HL-60 (cell line): Measurements from ENCODE around the gene SPATA21.

Experiments used
- DNase-seq, 2 experiments: peaks; one replicate each; pipeline ENCODE4 v3.0.0-alpha.2; 2010 to 2020; ENCODE audit warnings: low read depth in 1 of 2, low spot score in 1 of 2
- H3K27ac ChIP-seq: fragments of 250-450 bp; sonication (Bioruptor Pico); replicated peaks from 2 replicates; pipeline ENCODE4 v1.5.1; 2020; ENCODE audit warnings: mild to moderate bottlenecking, moderate library complexity
- H3K27me3 ChIP-seq: fragments of 250-450 bp; sonication (Bioruptor Pico); 2 replicates; pipeline ENCODE4 v1.5.1; 2021; ENCODE audit warnings: mild to moderate bottlenecking, moderate library complexity; ENCODE audit not compliant: insufficient read depth, poor library complexity, severe bottlenecking
- H3K4me3 ChIP-seq: replicated peaks from 2 replicates; pipeline ENCODE4 v1.5.1; 2011; ENCODE audit warnings: mild to moderate bottlenecking, control low read depth, low read length; ENCODE audit not compliant: insufficient read depth
- CTCF ChIP-seq: IDR thresholded peaks from one replicate; pipeline ENCODE4 v1.5.1; 2011; ENCODE audit warnings: low read length, control low read depth, inconsistent platforms; ENCODE audit not compliant: insufficient read depth
- GABPA ChIP-seq: IDR thresholded peaks from 2 replicates; pipeline ENCODE4 v1.6.1; 2012; ENCODE audit warnings: low read depth
- POLR2AphosphoS5 ChIP-seq: IDR thresholded peaks from 2 replicates; pipeline ENCODE4 v1.6.1; 2012; ENCODE audit warnings: low read depth
- REST ChIP-seq: IDR thresholded peaks from 2 replicates; pipeline ENCODE4 v1.6.1; 2012; ENCODE audit warnings: low read depth; ENCODE audit not compliant: insufficient replicate concordance
- SPI1 ChIP-seq: IDR thresholded peaks from 2 replicates; pipeline ENCODE4 v1.6.1; 2012; ENCODE audit warnings: low read depth, mild to moderate bottlenecking, borderline replicate concordance

SPATA21 gene

DNA sequence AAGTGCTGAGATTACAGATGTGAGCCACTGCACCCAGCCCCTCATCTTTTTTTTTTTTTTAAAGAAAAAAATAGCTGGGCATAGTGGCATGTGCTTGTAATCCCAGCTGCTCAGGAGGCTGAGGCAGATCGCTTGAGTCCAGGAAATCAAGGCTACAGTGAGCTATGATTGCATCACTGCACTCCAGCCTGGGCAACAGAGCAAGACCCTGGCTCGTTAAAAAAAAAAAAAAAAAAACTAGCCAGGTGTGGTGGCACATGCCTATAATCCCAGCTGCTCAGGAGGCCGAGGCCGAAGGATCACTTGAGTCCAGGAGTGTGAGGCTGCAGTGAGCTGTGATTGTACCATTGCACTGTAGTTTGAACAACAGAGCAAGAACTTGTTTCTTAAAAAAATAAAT, 56.4 kb downstream of the SPATA21 start:
- TF ChIP-seq REST (no peak), SPI1 (no peak), CTCF (no peak), POLR2AphosphoS5 (no peak), GABPA (no peak)
- H3K4me3 ChIP-seq = no peak overlapping the region
- no peak for DNase-seq
- no peaks in the 10 kb centered on the region for H3K27me3 ChIP-seq
- no peak overlapping the region for H3K27ac ChIP-seq

GRCh38 chr1:16378443-16378842, 58.8 kb downstream of the SPATA21 start:
- no peak for TF ChIP-seq CTCF
- TF ChIP-seq POLR2AphosphoS5 = no peak
- TF ChIP-seq REST = no peak
- TF ChIP-seq GABPA = no peak
- TF ChIP-seq SPI1 = no peak
- no peak overlapping the region for H3K27ac ChIP-seq
- no peaks in the 10 kb centered on the region for H3K27me3 ChIP-seq
- H3K4me3 ChIP-seq = no peak overlapping the region
- no peak for DNase-seq

DNA sequence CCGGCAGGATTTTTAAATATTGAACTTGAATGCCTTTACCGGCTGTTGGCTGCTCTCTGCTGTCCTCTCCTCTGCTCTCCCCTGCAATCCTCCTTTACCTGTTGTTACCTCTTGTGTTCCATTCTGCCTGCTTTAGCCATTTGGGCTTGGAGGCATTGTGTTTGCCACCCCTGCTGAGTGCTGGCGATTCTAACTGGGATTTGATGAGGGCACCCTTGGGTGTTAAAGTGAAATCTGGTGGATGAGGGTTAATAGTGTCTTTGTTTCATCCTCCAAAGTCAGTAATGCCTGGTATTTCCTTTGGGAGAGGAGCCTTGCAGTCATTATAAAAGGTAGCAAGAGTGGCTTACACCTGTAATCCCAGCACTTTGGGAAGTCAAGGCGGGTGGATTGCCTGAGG, 60.3 kb downstream of the SPATA21 start:
- H3K27ac ChIP-seq = no peak overlapping the region
- no peaks in the 10 kb centered on the region for H3K27me3 ChIP-seq
- DNase-seq = no peak
- TF ChIP-seq SPI1 (no peak), REST (no peak), POLR2AphosphoS5 (no peak), CTCF (no peak), GABPA (no peak)
- H3K4me3 ChIP-seq = no peak overlapping the region
